HCT116 (cell line): ENCODE data around the gene CXXC1. TPM values are rescaled to one million over a fixed set of nuclear protein-coding genes. Genes with fewer than 3 reads are reported as not detected.

Source experiments
- ATAC-seq: fragments of 200-7000 bp; cut with Tn5 transposase; 2 replicates; pipeline ENCODE4 v1.9.1; 2020; ENCODE audit warnings: mild to moderate bottlenecking, moderate library complexity
- BruUV-seq: library from RNA; stranded (reverse); fragments of 400-500 nt; replicated peaks from 2 replicates; lab custom pipeline; 2021; lab: Mats Ljungman, UMichigan
- CTCF ChIA-PET: fragments of 300-600 bp; sonication (Branson Sonifier 250); formaldehyde crosslinking; loops from one replicate; lab custom pipeline; 2021; ENCODE audit warnings: antibody characterized with exemption; lab: Charles Lee
- POLR2A ChIA-PET: fragments of 300-600, 350-600 bp; sonication (Branson Sonifier 250); formaldehyde crosslinking; loops from one replicate; lab custom pipeline; 2021; ENCODE audit warnings: antibody characterized with exemption; lab: Charles Lee
- RAD21 ChIA-PET, 2 experiments: fragments of 300-600 bp; sonication (Branson Sonifier 250); formaldehyde crosslinking; loops; one replicate each; lab custom pipeline; 2023; ENCODE audit warnings: low total read pairs in 2 of 2; ENCODE audit not compliant: uncharacterized antibody in 2 of 2, unreplicated experiment in 2 of 2, low non-redundant PET in 1 of 2; lab: Charles Lee
- DNase-seq: peaks from one replicate; pipeline ENCODE4 v3.0.0-alpha.2; 2010; ENCODE audit warnings: low read depth, low spot score
- H2AFZ ChIP-seq: fragments of 200-600 bp; shearing (Covaris generic), sonication (generic); 2 replicates; pipeline ENCODE4 v1.6.1; 2017; ENCODE audit warnings: low read depth, mixed run types, mixed read lengths, antibody characterized with exemption, low read length; ENCODE audit not compliant: poor library complexity, severe bottlenecking
- H3K27ac ChIP-seq: 2 replicates; pipeline ENCODE4 v1.5.1; 2012; ENCODE audit warnings: low read depth, low read length
- H3K27me3 ChIP-seq: fragments of 200-600 bp; sonication (generic); 2 replicates; pipeline ENCODE4 v1.6.1; 2016; ENCODE audit warnings: mixed run types, low read length, mixed read lengths; ENCODE audit not compliant: insufficient read depth
- H3K36me3 ChIP-seq, 2 experiments: fragments of 200-500 bp in 1 of 2; fragments of 200-600 bp in 1 of 2; sonication (Bioruptor generic) in 1 of 2; sonication (generic) in 1 of 2; 2 replicates each; pipeline versions ENCODE4 v1.5.1 to v1.6.1; 2014 to 2016; ENCODE audit warnings: low read length in 2 of 2, inconsistent platforms in 1 of 2, mixed read lengths in 1 of 2, mixed run types in 1 of 2; ENCODE audit not compliant: insufficient read depth in 2 of 2, control insufficient read depth in 1 of 2
- H3K4me1 ChIP-seq, 2 experiments: fragments of 200-600 bp in 1 of 2; sonication (generic) in 1 of 2; 2 replicates each; pipeline versions ENCODE4 v1.5.1 to v1.6.1; 2012 to 2017; ENCODE audit warnings: low read length in 2 of 2, inconsistent platforms in 1 of 2, mild to moderate bottlenecking in 1 of 2, mixed read lengths in 1 of 2, mixed run types in 1 of 2, moderate library complexity in 1 of 2; ENCODE audit not compliant: insufficient read depth in 2 of 2, control insufficient read depth in 1 of 2
- H3K4me2 ChIP-seq: fragments of 200-600 bp; sonication (generic); 2 replicates; pipeline ENCODE4 v1.6.1; 2017; ENCODE audit warnings: mixed run types, low read length, mixed read lengths
- H3K4me3 ChIP-seq, 2 experiments: fragments of 200-600 bp in 1 of 2; sonication (generic) in 1 of 2; replicated peaks in 1 of 2; 2 replicates each; pipeline ENCODE4 v1.5.1; 2011 to 2016; ENCODE audit warnings: low read length in 2 of 2, control low read depth in 1 of 2, low read depth in 1 of 2, mild to moderate bottlenecking in 1 of 2, mixed read lengths in 1 of 2, mixed run types in 1 of 2
- H3K79me2 ChIP-seq: fragments of 200-600 bp; sonication (generic); 2 replicates; pipeline ENCODE4 v1.6.1; 2017; ENCODE audit warnings: mild to moderate bottlenecking, mixed run types, low read length, moderate library complexity, mixed read lengths; ENCODE audit not compliant: insufficient read depth
- H3K9ac ChIP-seq: fragments of 200-600 bp; sonication (generic); 2 replicates; pipeline ENCODE4 v1.6.1; 2016; ENCODE audit warnings: low read length, mixed read lengths
- H3K9me2 ChIP-seq: fragments of 200-600 bp; sonication (generic), shearing (Covaris generic); 2 replicates; pipeline ENCODE4 v1.6.1; 2017; ENCODE audit warnings: mixed run types, mild to moderate bottlenecking, moderate library complexity; ENCODE audit not compliant: insufficient read depth
- H3K9me3 ChIP-seq, 2 experiments: fragments of 200-500 bp in 1 of 2; fragments of 200-600 bp in 1 of 2; sonication (Bioruptor generic) in 1 of 2; sonication (generic) in 1 of 2; 2 replicates each; pipeline ENCODE4 v1.6.1; 2014 to 2017; ENCODE audit warnings: low read length in 2 of 2, mixed read lengths in 2 of 2, inconsistent platforms in 1 of 2, low read depth in 1 of 2, mild to moderate bottlenecking in 1 of 2, mixed run types in 1 of 2, moderate library complexity in 1 of 2; ENCODE audit not compliant: control insufficient read depth in 1 of 2, insufficient read depth in 1 of 2
- H4K20me1 ChIP-seq: fragments of 200-600 bp; sonication (generic), shearing (Covaris generic); 2 replicates; pipeline ENCODE4 v1.6.1; 2017; ENCODE audit warnings: mixed run types, mild to moderate bottlenecking, moderate library complexity; ENCODE audit not compliant: insufficient read depth
- CBX3 ChIP-seq: IDR thresholded peaks from 2 replicates; pipeline ENCODE4 v1.6.1; 2012; ENCODE audit warnings: low read depth
- CTCF ChIP-seq, 3 experiments: fragments of 200-600 bp in 1 of 3; sonication (generic) in 1 of 3; IDR thresholded peaks in 2 of 3; conservative IDR thresholded peaks in 1 of 3; 2 replicates each; pipeline ENCODE4 v1.5.1; 2012 to 2017; ENCODE audit warnings: low read depth in 2 of 3, low read length in 2 of 3, antibody characterized with exemption in 1 of 3, borderline replicate concordance in 1 of 3, control low read depth in 1 of 3, mild to moderate bottlenecking in 1 of 3, mixed read lengths in 1 of 3, mixed run types in 1 of 3, moderate library complexity in 1 of 3; ENCODE audit not compliant: insufficient read depth in 1 of 3
- ELF1 ChIP-seq: IDR thresholded peaks from 2 replicates; pipeline ENCODE4 v1.6.1; 2012; ENCODE audit warnings: low read depth, borderline replicate concordance
- JUND ChIP-seq: IDR thresholded peaks from 2 replicates; pipeline ENCODE4 v1.6.1; 2012
- POLR2AphosphoS5 ChIP-seq: IDR thresholded peaks from 2 replicates; pipeline ENCODE4 v1.6.1; 2011; ENCODE audit warnings: mild to moderate bottlenecking, low read depth, low read length, moderate library complexity
- YY1 ChIP-seq: IDR thresholded peaks from 2 replicates; pipeline ENCODE4 v1.6.1; 2011; ENCODE audit warnings: low read length, low read depth, moderate library complexity, mild to moderate bottlenecking; ENCODE audit not compliant: insufficient replicate concordance; ENCODE audit errors: extremely low read depth
- ZNF274 ChIP-seq: fragments of 200-500 bp; sonication (Bioruptor generic); IDR thresholded peaks from 2 replicates; pipeline ENCODE4 v1.6.1; 2014; ENCODE audit warnings: mild to moderate bottlenecking, low read depth, low read length, inconsistent platforms
- intact Hi-C: fragments of 100-400 bp; cut with micrococcal nuclease; formaldehyde crosslinking; loops from 2 replicates; pipeline ENCODE4 v1.10.0; 2022
- total RNA-seq: library from RNA; stranded (reverse); gene quantifications from one replicate; pipeline ENCODE4 v1.2.1, GENCODE V29; 2021; ENCODE audit not compliant: unreplicated experiment

CXXC1 gene
- total RNA-seq, 1 experiment from 2014 or later: 101 TPM

DNA sequence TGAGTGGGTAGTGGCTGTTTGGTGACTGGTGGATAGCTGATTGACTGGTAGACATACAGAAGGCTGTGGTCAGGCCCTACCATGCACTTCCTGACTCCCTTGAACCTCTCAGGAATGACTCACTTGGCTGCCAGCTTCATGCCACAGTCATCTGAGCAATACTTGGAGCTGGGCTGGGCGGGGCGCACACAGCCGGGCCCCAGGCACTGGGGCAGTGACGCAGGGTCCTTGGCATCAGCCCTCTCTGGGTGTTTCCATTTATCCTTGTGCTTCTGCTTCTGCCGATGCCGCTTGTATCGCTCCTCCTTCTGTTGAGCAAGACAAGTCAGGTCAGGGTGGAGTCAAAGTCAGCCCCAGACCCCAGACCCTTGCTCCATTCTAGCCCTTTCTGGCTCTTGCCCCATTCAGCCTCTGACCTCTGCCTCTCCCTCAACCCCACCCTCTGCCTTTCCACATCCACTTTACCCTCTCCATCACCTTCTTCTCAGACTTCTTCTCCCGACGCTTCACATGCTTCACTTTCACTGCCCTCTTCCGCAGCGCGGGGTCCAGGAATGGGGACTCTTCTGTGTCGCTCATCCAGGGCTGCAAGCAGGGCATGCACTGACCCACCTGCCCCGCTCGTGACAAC, 3.1 kb downstream of the CXXC1 start:
- ATAC-seq (no peak), DNase-seq (peak; percentile 15)
- BruUV-seq: no TSS peak
- TF ChIP-seq CBX3: no peak
- no peak for TF ChIP-seq ELF1
- 0 out of 2 replicates have a peak, but pooled peaks have one; percentile 23 for TF ChIP-seq POLR2AphosphoS5
- Histone ChIP-seq H3K9me2 (no peaks in the 10 kb centered on the region), H3K4me3 (no peak overlapping the region), H2AFZ (no peak overlapping the region), H3K9me3 (no peaks in the 10 kb centered on the region), H3K4me2 (peak overlapping the region; percentile 19), H3K79me2 (peaks cover 41% of the 10 kb centered on the region), H4K20me1 (no peaks in the 10 kb centered on the region), H3K36me3 (peaks cover 4 to 39% of the 10 kb centered on the region in 2 experiments; a peak in 3 of 4 replicates), H3K9ac (no peak overlapping the region), H3K4me1 (peaks cover 10 to 41% of the 10 kb centered on the region in 2 experiments; a peak in 3 of 4 replicates), H3K27me3 (no peaks in the 10 kb centered on the region), H3K27ac (no peak overlapping the region)
- POLR2A ChIA-PET: no interaction called here
- RAD21 ChIA-PET: no interaction called here
- CTCF ChIA-PET: no interaction called here
- intact Hi-C loops: loop anchor here (10.0 kb wide), 1 partner anchor 790 kb away; the partner anchor contains the start of gene RPL17

DNA sequence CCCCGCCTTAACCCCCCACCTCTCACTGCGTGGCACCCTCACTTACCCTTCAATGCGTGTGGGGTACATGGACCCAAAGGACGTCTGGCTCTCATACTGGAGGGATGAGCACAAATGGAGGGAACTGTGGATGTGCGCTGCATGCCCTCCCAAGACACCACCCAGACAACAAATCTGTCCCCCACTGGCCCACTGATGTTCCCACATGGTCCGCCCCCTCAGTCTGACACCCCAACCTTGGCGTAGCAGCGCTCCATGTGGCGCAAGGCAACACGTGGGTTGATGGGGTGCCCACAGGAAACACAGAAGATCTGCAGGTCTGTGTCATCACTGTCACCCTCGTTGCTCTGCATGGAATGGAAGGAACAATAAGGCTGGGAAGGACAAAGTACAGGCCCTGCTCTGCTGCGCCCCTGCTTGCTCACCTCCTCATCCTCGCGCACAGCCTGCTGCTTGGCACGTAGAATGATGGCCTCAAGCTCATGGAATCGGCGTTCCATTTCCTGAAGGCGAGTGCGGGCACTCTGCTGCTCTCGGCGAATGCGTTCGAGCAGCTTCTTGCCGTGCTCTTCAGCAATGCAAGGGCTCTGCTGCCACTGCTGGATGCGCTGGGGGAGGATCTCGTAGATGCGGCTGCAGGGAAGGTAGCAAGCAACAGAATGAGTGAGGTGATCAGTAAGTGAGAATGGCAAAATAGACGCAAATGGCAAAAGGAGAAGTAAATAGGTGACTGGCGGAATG, 3.9 kb downstream of the CXXC1 start:
- H3K9ac ChIP-seq: no peak overlapping the region
- H4K20me1 ChIP-seq: no peaks in the 10 kb centered on the region
- POLR2A ChIA-PET: no interaction called here
- RAD21 ChIA-PET: no interaction called here
- no peaks in the 10 kb centered on the region for H3K9me3 ChIP-seq
- intact Hi-C loops: loop anchor here (10.0 kb wide), 1 partner anchor 789 kb away; the partner anchor contains the start of gene RPL17
- peaks cover 10 to 41% of the 10 kb centered on the region in 2 experiments; a peak in 3 of 4 replicates for H3K4me1 ChIP-seq
- BruUV-seq: no TSS peak
- H3K27ac ChIP-seq: no peak overlapping the region
- no peaks in the 10 kb centered on the region for H3K9me2 ChIP-seq
- no peak for DNase-seq
- H3K4me2 ChIP-seq: 0 out of 2 replicates have a peak overlapping the region, but pooled peaks have one; percentile 19
- H2AFZ ChIP-seq: no peak overlapping the region
- TF ChIP-seq CTCF (IDR thresholded peaks at IDR 0.05 in 2 of 3, conservative IDR thresholded peaks at IDR 0.05 in 1 of 3; ENCODE audit: borderline replicate concordance in 1 of 3, insufficient read depth in 1 of 3, low read depth in 2 of 3, low read length in 2 of 3): no peak
- no peak for TF ChIP-seq JUND
- TF ChIP-seq ZNF274: no peak
- TF ChIP-seq YY1: no peak
- peaks cover 48% of the 10 kb centered on the region for H3K79me2 ChIP-seq
- no peaks in the 10 kb centered on the region for H3K27me3 ChIP-seq
- H3K36me3 ChIP-seq: peaks cover 8 to 46% of the 10 kb centered on the region in 2 experiments
- CTCF ChIA-PET: no interaction called here
- no peak overlapping the region for H3K4me3 ChIP-seq
- no peak for ATAC-seq
